HL-60 (cell line): Measurements from ENCODE around the gene DDRGK1.

Experiments used
- DNase-seq, 2 experiments: peaks; one replicate each; pipeline ENCODE4 v3.0.0-alpha.2; 2010 to 2020; ENCODE audit warnings: low read depth in 1 of 2, low spot score in 1 of 2
- H3K27ac ChIP-seq: fragments of 250-450 bp; sonication (Bioruptor Pico); replicated peaks from 2 replicates; pipeline ENCODE4 v1.5.1; 2020; ENCODE audit warnings: mild to moderate bottlenecking, moderate library complexity
- H3K27me3 ChIP-seq: fragments of 250-450 bp; sonication (Bioruptor Pico); 2 replicates; pipeline ENCODE4 v1.5.1; 2021; ENCODE audit warnings: mild to moderate bottlenecking, moderate library complexity; ENCODE audit not compliant: insufficient read depth, poor library complexity, severe bottlenecking
- H3K4me3 ChIP-seq: replicated peaks from 2 replicates; pipeline ENCODE4 v1.5.1; 2011; ENCODE audit warnings: mild to moderate bottlenecking, control low read depth, low read length; ENCODE audit not compliant: insufficient read depth
- GABPA ChIP-seq: IDR thresholded peaks from 2 replicates; pipeline ENCODE4 v1.6.1; 2012; ENCODE audit warnings: low read depth
- POLR2AphosphoS5 ChIP-seq: IDR thresholded peaks from 2 replicates; pipeline ENCODE4 v1.6.1; 2012; ENCODE audit warnings: low read depth
- REST ChIP-seq: IDR thresholded peaks from 2 replicates; pipeline ENCODE4 v1.6.1; 2012; ENCODE audit warnings: low read depth; ENCODE audit not compliant: insufficient replicate concordance
- SPI1 ChIP-seq: IDR thresholded peaks from 2 replicates; pipeline ENCODE4 v1.6.1; 2012; ENCODE audit warnings: low read depth, mild to moderate bottlenecking, borderline replicate concordance
- TF ChIP-seq, protein P1 (sequence below): IDR thresholded peaks from one replicate; pipeline ENCODE4 v1.5.1; 2011; ENCODE audit warnings: low read length, control low read depth, inconsistent platforms; ENCODE audit not compliant: insufficient read depth

DDRGK1 gene

DNA sequence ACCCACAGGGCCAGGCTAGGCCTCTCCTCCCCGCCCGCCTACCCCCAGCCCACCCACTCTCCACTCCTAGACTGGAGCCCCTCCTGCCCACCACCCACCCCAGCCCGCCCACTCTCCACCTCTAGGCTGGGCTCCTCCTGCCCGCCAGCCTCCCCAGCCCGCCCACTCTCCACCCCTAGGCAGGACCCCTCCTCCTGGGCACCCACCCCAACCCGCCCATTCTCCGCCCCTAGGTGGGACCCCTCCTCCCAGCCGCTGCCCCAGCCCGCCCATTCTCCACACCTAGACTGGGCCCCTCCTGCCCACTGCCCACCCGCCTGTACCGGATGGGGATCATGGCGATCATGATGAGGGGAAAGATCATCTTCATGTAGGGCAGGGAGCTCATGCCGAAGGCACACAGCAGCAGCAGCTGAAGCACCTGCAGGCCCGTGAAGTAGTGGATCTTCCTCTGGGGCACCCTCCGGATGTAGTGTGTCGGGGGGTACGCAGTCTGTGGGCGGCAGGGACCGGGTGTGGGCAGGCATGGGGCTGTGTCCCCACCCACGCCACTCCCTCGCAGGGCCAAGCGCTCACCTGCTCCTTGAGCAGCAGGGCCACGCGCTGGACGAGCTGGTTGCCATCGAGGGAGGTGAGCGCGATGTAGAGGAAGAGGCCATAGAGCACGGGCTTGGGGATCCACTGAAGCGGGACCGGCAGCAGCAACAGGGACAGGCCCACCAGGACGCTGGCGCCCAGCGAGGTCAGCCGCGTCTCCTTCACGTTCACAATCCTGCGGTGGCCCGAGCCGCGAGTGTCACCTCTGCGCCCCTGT is 23.7 kb upstream of the DDRGK1 start:
- no peak for DNase-seq
- TF ChIP-seq GABPA: no peak
- no peak for TF ChIP-seq POLR2AphosphoS5
- no peak for TF ChIP-seq REST
- Histone ChIP-seq H3K4me3 (no peak overlapping the region), H3K27ac (no peak overlapping the region), H3K27me3 (no peaks in the 10 kb centered on the region)

DNA sequence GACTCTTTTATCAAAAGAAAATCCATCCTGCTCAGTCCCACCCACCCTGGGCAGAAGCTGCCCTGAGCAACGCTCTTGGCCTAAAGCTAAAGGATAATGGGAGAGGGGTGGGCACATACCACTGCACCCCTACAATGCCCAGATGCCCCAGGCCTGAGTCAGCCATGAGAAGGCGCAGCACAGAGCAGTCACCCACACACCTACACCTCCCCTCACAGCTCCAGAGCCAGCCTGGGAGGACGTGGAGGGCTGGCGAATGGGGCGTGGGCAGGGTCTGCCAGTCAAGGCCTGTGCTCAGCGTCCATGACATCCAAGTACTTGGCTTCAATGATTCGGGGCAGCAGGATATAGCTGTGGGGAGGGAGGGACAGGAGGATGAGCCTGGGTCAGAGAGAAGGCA is 23.0 kb upstream of the DDRGK1 start:
- DNase-seq: no peak
- no peak overlapping the region for H3K27ac ChIP-seq
- no peak overlapping the region for H3K4me3 ChIP-seq
- H3K27me3 ChIP-seq: no peaks in the 10 kb centered on the region
- TF ChIP-seq POLR2AphosphoS5 (no peak), GABPA (no peak), REST (no peak), SPI1 (no peak)
- TF ChIP-seq, protein P1, sequence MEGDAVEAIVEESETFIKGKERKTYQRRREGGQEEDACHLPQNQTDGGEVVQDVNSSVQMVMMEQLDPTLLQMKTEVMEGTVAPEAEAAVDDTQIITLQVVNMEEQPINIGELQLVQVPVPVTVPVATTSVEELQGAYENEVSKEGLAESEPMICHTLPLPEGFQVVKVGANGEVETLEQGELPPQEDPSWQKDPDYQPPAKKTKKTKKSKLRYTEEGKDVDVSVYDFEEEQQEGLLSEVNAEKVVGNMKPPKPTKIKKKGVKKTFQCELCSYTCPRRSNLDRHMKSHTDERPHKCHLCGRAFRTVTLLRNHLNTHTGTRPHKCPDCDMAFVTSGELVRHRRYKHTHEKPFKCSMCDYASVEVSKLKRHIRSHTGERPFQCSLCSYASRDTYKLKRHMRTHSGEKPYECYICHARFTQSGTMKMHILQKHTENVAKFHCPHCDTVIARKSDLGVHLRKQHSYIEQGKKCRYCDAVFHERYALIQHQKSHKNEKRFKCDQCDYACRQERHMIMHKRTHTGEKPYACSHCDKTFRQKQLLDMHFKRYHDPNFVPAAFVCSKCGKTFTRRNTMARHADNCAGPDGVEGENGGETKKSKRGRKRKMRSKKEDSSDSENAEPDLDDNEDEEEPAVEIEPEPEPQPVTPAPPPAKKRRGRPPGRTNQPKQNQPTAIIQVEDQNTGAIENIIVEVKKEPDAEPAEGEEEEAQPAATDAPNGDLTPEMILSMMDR: no peak

DNA sequence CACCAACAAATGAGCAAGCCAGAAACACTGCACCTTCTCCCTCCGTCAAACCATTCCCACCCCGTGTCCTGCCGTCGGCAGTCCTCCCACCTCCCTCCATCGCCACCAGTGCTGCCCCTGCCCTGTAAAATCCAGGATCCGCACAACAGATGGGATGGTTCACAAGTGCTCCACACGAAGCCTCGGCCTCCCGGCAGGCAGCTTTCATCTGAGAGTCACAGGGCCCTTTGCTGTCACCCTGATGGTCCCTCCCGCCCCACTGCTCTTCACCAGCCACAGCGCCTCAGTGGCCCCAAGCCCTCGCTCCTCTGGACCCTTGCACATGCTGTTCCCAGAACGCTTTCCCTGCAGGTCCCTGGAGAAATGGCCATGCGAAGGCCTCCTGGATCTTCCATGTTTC is 22.4 kb upstream of the DDRGK1 start:
- Histone ChIP-seq H3K27ac (no peak overlapping the region), H3K27me3 (no peaks in the 10 kb centered on the region), H3K4me3 (no peak overlapping the region)
- TF ChIP-seq, protein P1: no peak
- no peak for TF ChIP-seq GABPA
- no peak for DNase-seq

DNA sequence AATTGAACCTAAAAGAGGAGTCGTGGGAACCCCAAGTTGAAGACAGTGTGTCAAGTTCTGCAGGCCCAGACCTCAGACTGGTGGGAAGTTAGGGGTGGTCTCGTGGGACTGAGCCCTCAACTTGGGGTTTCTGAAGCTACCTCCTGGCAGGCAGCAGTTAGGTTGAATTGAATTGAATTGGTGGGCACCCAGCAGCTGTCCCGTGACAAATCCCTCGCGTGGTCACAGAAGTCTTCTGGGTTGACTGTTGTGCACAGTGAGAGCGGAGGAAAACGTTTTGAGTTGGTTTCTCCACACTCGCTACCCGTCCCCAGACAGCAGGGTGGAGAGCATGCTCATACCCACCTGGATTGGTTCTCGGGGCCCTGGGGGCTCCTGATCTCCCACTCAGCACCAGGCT is 21.6 kb upstream of the DDRGK1 start:
- TF ChIP-seq SPI1 (no peak), REST (no peak), GABPA (no peak), POLR2AphosphoS5 (no peak)
- TF ChIP-seq, protein P1: no peak
- Histone ChIP-seq H3K27ac (no peak overlapping the region), H3K27me3 (no peaks in the 10 kb centered on the region), H3K4me3 (no peak overlapping the region)
- DNase-seq: no peak
